ENCODE results near the gene RAB33B.
A peak's percentile ranks its signal among the peaks of the same experiment; 100 is the strongest.

RAB33B gene

DNA sequence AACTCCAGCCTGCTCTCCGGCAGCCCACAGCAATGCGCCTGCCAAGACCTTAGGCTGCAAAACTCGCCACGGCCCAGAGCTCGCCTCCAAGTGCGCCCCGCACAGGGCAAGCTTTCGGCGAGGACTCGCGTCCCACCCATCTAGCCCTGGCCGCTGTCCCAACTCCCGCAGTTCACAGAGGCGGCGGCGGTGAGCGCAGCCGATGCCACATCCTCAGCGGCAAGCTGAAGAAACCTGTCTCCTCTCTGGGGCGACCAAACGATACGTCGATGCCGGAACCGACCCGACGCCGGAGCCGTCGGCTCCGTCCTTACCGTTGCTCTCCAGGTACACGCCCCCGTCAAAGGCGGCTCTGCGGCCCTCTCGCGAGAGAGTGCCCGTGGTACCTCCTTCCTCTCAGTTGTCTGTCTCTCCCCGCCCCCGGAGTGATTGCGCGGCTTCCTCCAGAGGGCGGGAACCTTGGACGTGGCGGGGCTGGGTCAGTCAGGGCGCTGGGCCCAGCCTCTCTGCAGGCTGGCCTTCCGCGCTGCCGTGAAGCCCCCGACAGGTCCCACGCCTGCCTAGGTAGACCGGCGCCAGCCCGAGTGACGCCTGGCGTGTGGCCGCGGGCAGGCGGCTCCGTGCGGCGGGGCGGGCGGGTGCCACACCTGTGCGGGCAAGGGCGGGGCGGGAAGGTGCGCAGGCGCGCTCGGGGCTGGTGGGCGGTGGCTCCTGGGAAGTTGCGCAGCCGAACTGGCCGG is 380 bp upstream of the RAB33B start:
- H3K79me2 ChIP-seq (ENCODE audit: control insufficient read depth, low read length), result peaks cover 63% of the 10 kb centered on the region
- H3K36me3 ChIP-seq (ENCODE audit: control insufficient read depth, low read length), result peaks cover 12% of the 10 kb centered on the region
- no peaks in the 10 kb centered on the region for H4K20me1 ChIP-seq (ENCODE audit: control insufficient read depth, insufficient read depth, low read depth, low read length)
- H3F3A ChIP-seq (ENCODE audit: control insufficient read depth, insufficient read depth), result peaks cover 8% of the 10 kb centered on the region; the same call in 1 of the 2 replicates
- peak overlapping the region; percentile 73 for H3K27ac ChIP-seq (ENCODE audit: low read depth, low read length)
- no peaks in the 10 kb centered on the region for H3K27me3 ChIP-seq (ENCODE audit: control insufficient read depth, low read length)
- TF ChIP-seq, protein P1, sequence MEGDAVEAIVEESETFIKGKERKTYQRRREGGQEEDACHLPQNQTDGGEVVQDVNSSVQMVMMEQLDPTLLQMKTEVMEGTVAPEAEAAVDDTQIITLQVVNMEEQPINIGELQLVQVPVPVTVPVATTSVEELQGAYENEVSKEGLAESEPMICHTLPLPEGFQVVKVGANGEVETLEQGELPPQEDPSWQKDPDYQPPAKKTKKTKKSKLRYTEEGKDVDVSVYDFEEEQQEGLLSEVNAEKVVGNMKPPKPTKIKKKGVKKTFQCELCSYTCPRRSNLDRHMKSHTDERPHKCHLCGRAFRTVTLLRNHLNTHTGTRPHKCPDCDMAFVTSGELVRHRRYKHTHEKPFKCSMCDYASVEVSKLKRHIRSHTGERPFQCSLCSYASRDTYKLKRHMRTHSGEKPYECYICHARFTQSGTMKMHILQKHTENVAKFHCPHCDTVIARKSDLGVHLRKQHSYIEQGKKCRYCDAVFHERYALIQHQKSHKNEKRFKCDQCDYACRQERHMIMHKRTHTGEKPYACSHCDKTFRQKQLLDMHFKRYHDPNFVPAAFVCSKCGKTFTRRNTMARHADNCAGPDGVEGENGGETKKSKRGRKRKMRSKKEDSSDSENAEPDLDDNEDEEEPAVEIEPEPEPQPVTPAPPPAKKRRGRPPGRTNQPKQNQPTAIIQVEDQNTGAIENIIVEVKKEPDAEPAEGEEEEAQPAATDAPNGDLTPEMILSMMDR (IDR thresholded peaks at IDR 0.05; ENCODE audit: low read depth, low read length, poor library complexity, severe bottlenecking), result peak; percentile 59
- no peak for TF ChIP-seq EZH2phosphoT487 (IDR thresholded peaks at IDR 0.05; ENCODE audit: borderline replicate concordance, low read length)
- peaks cover 51% of the 10 kb centered on the region for H3K4me1 ChIP-seq (ENCODE audit: control insufficient read depth, low read length)
- H3K9me2 ChIP-seq (replicated peaks; ENCODE audit: control insufficient read depth, low read length), result no peaks in the 10 kb centered on the region
- H3K4me3 ChIP-seq (ENCODE audit: low read length), result peak overlapping the region; percentile 98
- peak overlapping the region; percentile 97 for H3K4me2 ChIP-seq (ENCODE audit: low read length)
- H3K9me3 ChIP-seq (ENCODE audit: control insufficient read depth, insufficient read depth, low read length), result no peaks in the 10 kb centered on the region

DNA sequence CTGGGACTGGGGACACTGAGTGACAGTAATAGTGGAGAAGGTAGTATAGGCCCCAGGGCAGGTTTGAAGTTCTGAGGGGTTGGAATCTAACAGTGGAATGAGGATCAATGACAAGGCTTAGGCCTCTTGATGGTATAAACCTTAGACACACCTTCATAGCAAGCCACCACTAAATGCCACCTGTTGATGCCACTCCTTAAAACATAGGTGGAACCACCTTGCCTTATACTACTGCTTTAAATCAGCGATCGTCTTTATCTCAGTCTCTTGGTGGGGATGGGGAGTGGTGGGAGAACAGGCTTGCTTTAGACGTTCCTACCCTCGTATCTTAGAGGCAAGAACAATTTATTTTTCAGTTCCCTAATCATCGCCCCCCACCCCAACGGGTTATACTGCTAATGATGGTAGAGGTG is 1.2 kb downstream of the RAB33B start:
- H3K27me3 ChIP-seq (ENCODE audit: control insufficient read depth, low read length), result no peaks in the 10 kb centered on the region
- peaks cover 8% of the 10 kb centered on the region; the same call in 1 of the 2 replicates for H3F3A ChIP-seq (ENCODE audit: control insufficient read depth, insufficient read depth)
- peak overlapping the region; percentile 98 for H3K4me3 ChIP-seq (ENCODE audit: low read length)
- no peaks in the 10 kb centered on the region for H4K20me1 ChIP-seq (ENCODE audit: control insufficient read depth, insufficient read depth, low read depth, low read length)
- H3K4me1 ChIP-seq (ENCODE audit: control insufficient read depth, low read length), result peaks cover 59% of the 10 kb centered on the region
- H3K9me3 ChIP-seq (ENCODE audit: control insufficient read depth, insufficient read depth, low read length), result no peaks in the 10 kb centered on the region
- H3K79me2 ChIP-seq (ENCODE audit: control insufficient read depth, low read length), result peaks cover 79% of the 10 kb centered on the region
- H3K36me3 ChIP-seq (ENCODE audit: control insufficient read depth, low read length), result peaks cover 12% of the 10 kb centered on the region
- no peaks in the 10 kb centered on the region for H3K9me2 ChIP-seq (replicated peaks; ENCODE audit: control insufficient read depth, low read length)
- peak overlapping the region; percentile 73 for H3K27ac ChIP-seq (ENCODE audit: low read depth, low read length)
- peak overlapping the region; percentile 97 for H3K4me2 ChIP-seq (ENCODE audit: low read length)
- TF ChIP-seq, protein P1 (IDR thresholded peaks at IDR 0.05; ENCODE audit: low read depth, low read length, poor library complexity, severe bottlenecking), result no peak

DNA sequence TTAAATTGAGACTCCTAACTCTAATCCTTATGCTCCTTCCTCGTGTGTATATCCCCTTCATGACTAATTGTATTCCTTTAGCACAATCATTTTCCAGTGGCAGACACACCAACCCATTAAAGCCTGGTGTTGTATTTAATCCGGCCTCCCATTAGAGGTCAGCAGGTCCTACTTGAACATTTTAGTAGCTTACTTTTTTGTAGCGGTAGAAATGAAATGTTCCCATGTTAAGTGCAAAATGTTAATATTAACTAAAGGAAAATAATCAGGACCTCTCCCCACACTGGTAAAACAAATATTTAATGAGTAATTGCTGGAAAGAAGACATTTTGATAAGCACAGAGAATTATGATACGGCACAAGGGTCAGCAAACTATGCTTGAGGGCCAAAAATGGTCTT is 3.4 kb downstream of the RAB33B start:
- Histone ChIP-seq H3K9me2 (replicated peaks; ENCODE audit: control insufficient read depth, low read length) (no peaks in the 10 kb centered on the region), H3K9me3 (ENCODE audit: control insufficient read depth, insufficient read depth, low read length) (no peaks in the 10 kb centered on the region), H3K27me3 (ENCODE audit: control insufficient read depth, low read length) (no peaks in the 10 kb centered on the region), H3K4me3 (ENCODE audit: low read length) (no peak overlapping the region), H3K27ac (ENCODE audit: low read depth, low read length) (no peak overlapping the region), H4K20me1 (ENCODE audit: control insufficient read depth, insufficient read depth, low read depth, low read length) (no peaks in the 10 kb centered on the region), H3K36me3 (ENCODE audit: control insufficient read depth, low read length) (peaks cover 11% of the 10 kb centered on the region; the same call in 1 of the 2 replicates), H3K79me2 (ENCODE audit: control insufficient read depth, low read length) (peaks cover 80% of the 10 kb centered on the region), H3K4me1 (ENCODE audit: control insufficient read depth, low read length) (peaks cover 52% of the 10 kb centered on the region), H3K4me2 (ENCODE audit: low read length) (peak overlapping the region; percentile 97; the same call in 1 of the 2 replicates), H3F3A (ENCODE audit: control insufficient read depth, insufficient read depth) (peaks cover 9% of the 10 kb centered on the region)
- TF ChIP-seq, protein P1 (IDR thresholded peaks at IDR 0.05; ENCODE audit: low read depth, low read length, poor library complexity, severe bottlenecking), result no peak
- no peak for TF ChIP-seq EZH2phosphoT487 (IDR thresholded peaks at IDR 0.05; ENCODE audit: borderline replicate concordance, low read length)

Measured in DOHH2 (cell line).